Liver (tissue), 9 donors: ENCODE results near the gene ZNF354C. TPM values are rescaled to one million over a fixed set of nuclear protein-coding genes. Genes with fewer than 3 reads are reported as not detected.

Source experiments
- DNase-seq: peaks from one replicate; pipeline ENCODE4 v3.0.0-alpha.2; 2017; ENCODE audit warnings: low spot score
- H3K27ac ChIP-seq, 2 donors: one replicate each; pipeline ENCODE4 v1.7.0; 2013; ENCODE audit warnings: inconsistent platforms in 2 of 2, low read length in 2 of 2, control low read depth in 1 of 2, low read depth in 1 of 2, mild to moderate bottlenecking in 1 of 2
- H3K27me3 ChIP-seq, 4 donors: one replicate each; pipeline versions ENCODE4 v1.6.1 to v1.7.0; 2013; ENCODE audit warnings: low read length in 3 of 4, inconsistent platforms in 1 of 4, mild to moderate bottlenecking in 1 of 4, moderate library complexity in 1 of 4; ENCODE audit not compliant: control insufficient read depth in 4 of 4, insufficient read depth in 4 of 4
- H3K36me3 ChIP-seq, 4 donors: one replicate each; pipeline versions ENCODE4 v1.6.1 to v1.7.0; 2013; ENCODE audit warnings: low read length in 3 of 4, mild to moderate bottlenecking in 3 of 4, low read depth in 1 of 4, moderate library complexity in 1 of 4; ENCODE audit not compliant: control insufficient read depth in 4 of 4, insufficient read depth in 3 of 4
- H3K4me1 ChIP-seq, 4 donors: one replicate each; pipeline versions ENCODE4 v1.6.1 to v1.7.0; 2013; ENCODE audit warnings: low read length in 3 of 4, mild to moderate bottlenecking in 3 of 4, moderate library complexity in 1 of 4; ENCODE audit not compliant: control insufficient read depth in 4 of 4, insufficient read depth in 4 of 4
- H3K4me3 ChIP-seq, 3 donors: one replicate each; pipeline versions ENCODE4 v1.6.1 to v1.7.0; 2013; ENCODE audit warnings: low read length in 3 of 3, control low read depth in 1 of 3, low read depth in 1 of 3, mild to moderate bottlenecking in 1 of 3
- H3K9ac ChIP-seq, 2 donors: one replicate each; pipeline ENCODE4 v1.7.0; 2013; ENCODE audit warnings: low read length in 2 of 2, mild to moderate bottlenecking in 2 of 2, moderate library complexity in 2 of 2, control low read depth in 1 of 2, low read depth in 1 of 2
- H3K9me3 ChIP-seq, 4 donors: one replicate each; pipeline versions ENCODE4 v1.6.1 to v1.7.0; 2013; ENCODE audit warnings: low read length in 3 of 4; ENCODE audit not compliant: control insufficient read depth in 4 of 4
- CTCF ChIP-seq: fragments of 150-350 bp; IDR thresholded peaks from 2 replicates; pipeline ENCODE4 v1.5.1; 2017; ENCODE audit warnings: improper control_type of control experiment, low read depth, low read length; ENCODE audit not compliant: missing input control
- EGR1 ChIP-seq, 2 donors: IDR thresholded peaks; 2 replicates each; pipeline ENCODE4 v1.6.1; 2016 to 2018; ENCODE audit warnings: antibody characterized with exemption in 2 of 2, low read depth in 2 of 2
- FOXA1 ChIP-seq: IDR thresholded peaks from 2 replicates; pipeline ENCODE4 v1.6.1; 2016; ENCODE audit warnings: antibody characterized with exemption
- FOXA2 ChIP-seq: IDR thresholded peaks from 2 replicates; pipeline ENCODE4 v1.6.1; 2016; ENCODE audit warnings: antibody characterized with exemption
- GABPA ChIP-seq, 2 donors: IDR thresholded peaks in 1 of 2; conservative IDR thresholded peaks in 1 of 2; 2 replicates each; pipeline ENCODE4 v1.6.1; 2016; ENCODE audit warnings: antibody characterized with exemption in 2 of 2, mild to moderate bottlenecking in 1 of 2, moderate library complexity in 1 of 2
- HNF4G ChIP-seq: IDR thresholded peaks from 2 replicates; pipeline ENCODE4 v1.6.1; 2016; ENCODE audit warnings: antibody characterized with exemption
- JUND ChIP-seq, 2 donors: IDR thresholded peaks; 2 replicates each; pipeline ENCODE4 v1.6.1; 2016; ENCODE audit warnings: antibody characterized with exemption in 2 of 2
- NR2F2 ChIP-seq: IDR thresholded peaks from 2 replicates; pipeline ENCODE4 v1.6.1; 2016; ENCODE audit warnings: antibody characterized with exemption
- RAD21 ChIP-seq, 2 donors: IDR thresholded peaks; 2 replicates each; pipeline ENCODE4 v1.6.1; 2016; ENCODE audit warnings: antibody characterized with exemption in 2 of 2, mild to moderate bottlenecking in 2 of 2
- SP1 ChIP-seq: IDR thresholded peaks from 2 replicates; pipeline ENCODE4 v1.6.1; 2018; ENCODE audit warnings: antibody characterized with exemption, mild to moderate bottlenecking
- TAF1 ChIP-seq: conservative IDR thresholded peaks from 2 replicates; pipeline ENCODE4 v1.6.1; 2016; ENCODE audit warnings: antibody characterized with exemption, mild to moderate bottlenecking
- YY1 ChIP-seq: IDR thresholded peaks from 2 replicates; pipeline ENCODE4 v1.6.1; 2016; ENCODE audit warnings: antibody characterized with exemption, mild to moderate bottlenecking
- ZBTB33 ChIP-seq: IDR thresholded peaks from 2 replicates; pipeline ENCODE4 v1.6.1; 2016; ENCODE audit warnings: antibody characterized with exemption
- WGBS: extraction: QIAGEN DNeasy Blood & Tissue Kit; methylation state at CpG from one replicate; pipeline ENCODE4 v1.1.7; 2013; 5-methylcytosine and 5-hydroxymethylcytosine counted together
- polyA plus RNA-seq, 2 donors: library from polyadenylated mRNA; stranded (reverse) in 1 of 2; unstranded in 1 of 2; fragments of 200-250 nt in 1 of 2; fragments of >200 nt in 1 of 2; fragmentation: Nextera tagmentation in 1 of 2; extraction: Ambion mirVana in 1 of 2; gene quantifications; one replicate each; pipeline versions ENCODE4 v1.2.1 to v1.2.3, GENCODE V29; 2013 to 2015
- total RNA-seq, 2 donors: library from RNA; depleted of rRNA; stranded (reverse); fragments of >200 nt; gene quantifications; one replicate each; pipeline ENCODE4 v1.2.3, GENCODE V29; 2014
- donor health status: healthy.
- donor health status: healthy.
- donor health status: healthy.
- donor health status: healthy.
- donor health status: healthy.

The ZNF354C gene
- total and polyA plus RNA-seq, 4 donors, result 0.49 to 2.8 (median 1.6) TPM

- TF ChIP-seq CTCF, result no peak
- TF ChIP-seq HNF4G, result no peak
- TF ChIP-seq FOXA1, result no peak
- no peak for TF ChIP-seq GABPA (IDR thresholded peaks at IDR 0.05 in 1 of 2, conservative IDR thresholded peaks at IDR 0.05 in 1 of 2)
Measured at GRCh38 chr5:179112469-179113142, 52.4 kb downstream of the ZNF354C start (continued).

GRCh38 chr5:179113143-179113530, 53.0 kb downstream of the ZNF354C start:
- TF ChIP-seq GABPA (IDR thresholded peaks at IDR 0.05 in 1 of 2, conservative IDR thresholded peaks at IDR 0.05 in 1 of 2) (no peak), FOXA2 (no peak), JUND (IDR thresholded peaks at IDR 0.05) (no peak), EGR1 (IDR thresholded peaks at IDR 0.05; ENCODE audit: low read depth in 2 of 2) (no peak), NR2F2 (no peak), FOXA1 (no peak), SP1 (no peak), YY1 (no peak), TAF1 (no peak)
- no peaks in the 10 kb centered on the region for H3K4me1 ChIP-seq
- WGBS, result 89% methylated on average over 13 of the region's 13 CpGs
- peak; percentile 30 for DNase-seq
- H3K9me3 ChIP-seq, result peaks cover 19 to 52% (median 37%) of the 10 kb centered on the region in 4 donors
- H3K9ac ChIP-seq, result no peak overlapping the region
- no peak overlapping the region for H3K27ac ChIP-seq
- H3K4me3 ChIP-seq, result no peak overlapping the region
- H3K36me3 ChIP-seq, result no peaks in the 10 kb centered on the region
- H3K27me3 ChIP-seq, result no peaks in the 10 kb centered on the region

- 84% methylated on average over 12 of the region's 12 CpGs for WGBS
- H3K36me3 ChIP-seq, result no peaks in the 10 kb centered on the region
- H3K4me1 ChIP-seq, result peaks cover 0 to 2% (median 0%) of the 10 kb centered on the region in 4 donors
- TF ChIP-seq YY1, result no peak
- no peak for TF ChIP-seq RAD21 (IDR thresholded peaks at IDR 0.05)
- TF ChIP-seq ZBTB33, result no peak
- H3K9ac ChIP-seq, result no peak overlapping the region
- H3K27ac ChIP-seq, result no peak overlapping the region
- H3K27me3 ChIP-seq, result no peaks in the 10 kb centered on the region
- H3K9me3 ChIP-seq, result peaks cover 17 to 52% (median 37%) of the 10 kb centered on the region in 4 donors
- H3K4me3 ChIP-seq, result no peak overlapping the region
- peak; percentile 22 for DNase-seq
Measured at GRCh38 chr5:179113945-179114641, 53.9 kb downstream of the ZNF354C start.
